HG03095 (cell line): ENCODE measurements around the gene APOA1.
"Not testable (repeated sequence)": the region's sequence is repeated elsewhere in the genome, so short reads cannot be mapped to it uniquely, and the experiment has no call there.

Source experiments
- ATAC-seq: cut with Tn5 transposase; IDR thresholded peaks from one replicate; pipeline ENCODE4 v1.9.1; 2021; ENCODE audit warnings: moderate library complexity; ENCODE audit not compliant: unreplicated experiment

APOA1 gene

GRCh38 chr11:116835042-116835772 is 2.2 kb downstream of the APOA1 start:
- peak; percentile 21 for ATAC-seq

- not testable (repeated sequence) for ATAC-seq
These were observed 2.8 kb downstream of the APOA1 start for GRCh38 chr11:116834535-116835041.

GRCh38 chr11:116833816-116834534 is 3.4 kb downstream of the APOA1 start:
- no peak for ATAC-seq

GRCh38 chr11:116833491-116833815 is 4.0 kb downstream of the APOA1 start:
- no peak for ATAC-seq

DNA sequence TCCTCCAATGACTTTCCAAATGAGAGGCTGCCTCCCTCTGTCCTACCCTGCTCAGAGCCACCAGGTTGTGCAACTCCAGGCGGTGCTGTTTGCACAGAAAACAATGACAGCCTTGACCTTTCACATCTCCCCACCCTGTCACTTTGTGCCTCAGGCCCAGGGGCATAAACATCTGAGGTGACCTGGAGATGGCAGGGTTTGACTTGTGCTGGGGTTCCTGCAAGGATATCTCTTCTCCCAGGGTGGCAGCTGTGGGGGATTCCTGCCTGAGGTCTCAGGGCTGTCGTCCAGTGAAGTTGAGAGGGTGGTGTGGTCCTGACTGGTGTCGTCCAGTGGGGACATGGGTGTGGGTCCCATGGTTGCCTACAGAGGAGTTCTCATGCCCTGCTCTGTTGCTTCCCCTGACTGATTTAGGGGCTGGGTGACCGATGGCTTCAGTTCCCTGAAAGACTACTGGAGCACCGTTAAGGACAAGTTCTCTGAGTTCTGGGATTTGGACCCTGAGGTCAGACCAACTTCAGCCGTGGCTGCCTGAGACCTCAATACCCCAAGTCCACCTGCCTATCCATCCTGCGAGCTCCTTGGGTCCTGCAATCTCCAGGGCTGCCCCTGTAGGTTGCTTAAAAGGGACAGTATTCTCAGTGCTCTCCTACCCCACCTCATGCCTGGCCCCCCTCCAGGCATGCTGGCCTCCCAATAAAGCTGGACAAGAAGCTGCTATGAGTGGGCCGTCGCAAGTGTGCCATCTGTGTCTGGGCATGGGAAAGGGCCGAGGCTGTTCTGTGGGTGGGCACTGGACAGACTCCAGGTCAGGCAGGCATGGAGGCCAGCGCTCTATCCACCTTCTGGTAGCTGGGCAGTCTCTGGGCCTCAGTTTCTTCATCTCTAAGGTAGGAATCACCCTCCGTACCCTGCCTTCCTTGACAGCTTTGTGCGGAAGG is 4.8 kb downstream of the APOA1 start:
- no peak for ATAC-seq

- no peak for ATAC-seq
These were observed 5.6 kb downstream of the APOA1 start for GRCh38 chr11:116831790-116832349.

- ATAC-seq: no peak
These were observed 7.1 kb downstream of the APOA1 start for GRCh38 chr11:116830184-116830912.

DNA sequence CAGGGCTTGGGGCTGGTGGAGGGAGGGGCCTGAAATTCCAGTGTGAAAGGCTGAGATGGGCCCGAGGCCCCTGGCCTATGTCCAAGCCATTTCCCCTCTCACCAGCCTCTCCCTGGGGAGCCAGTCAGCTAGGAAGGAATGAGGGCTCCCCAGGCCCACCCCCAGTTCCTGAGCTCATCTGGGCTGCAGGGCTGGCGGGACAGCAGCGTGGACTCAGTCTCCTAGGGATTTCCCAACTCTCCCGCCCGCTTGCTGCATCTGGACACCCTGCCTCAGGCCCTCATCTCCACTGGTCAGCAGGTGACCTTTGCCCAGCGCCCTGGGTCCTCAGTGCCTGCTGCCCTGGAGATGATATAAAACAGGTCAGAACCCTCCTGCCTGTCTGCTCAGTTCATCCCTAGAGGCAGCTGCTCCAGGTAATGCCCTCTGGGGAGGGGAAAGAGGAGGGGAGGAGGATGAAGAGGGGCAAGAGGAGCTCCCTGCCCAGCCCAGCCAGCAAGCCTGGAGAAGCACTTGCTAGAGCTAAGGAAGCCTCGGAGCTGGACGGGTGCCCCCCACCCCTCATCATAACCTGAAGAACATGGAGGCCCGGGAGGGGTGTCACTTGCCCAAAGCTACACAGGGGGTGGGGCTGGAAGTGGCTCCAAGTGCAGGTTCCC is 7.8 kb downstream of the APOA1 start, which contains the start of gene APOC3:
APOC3 (plus strand) TSS at position 383 of the 659 bp plus-strand sequence. CDS start 676 bp downstream, outside the sequence.
- no peak for ATAC-seq

DNA sequence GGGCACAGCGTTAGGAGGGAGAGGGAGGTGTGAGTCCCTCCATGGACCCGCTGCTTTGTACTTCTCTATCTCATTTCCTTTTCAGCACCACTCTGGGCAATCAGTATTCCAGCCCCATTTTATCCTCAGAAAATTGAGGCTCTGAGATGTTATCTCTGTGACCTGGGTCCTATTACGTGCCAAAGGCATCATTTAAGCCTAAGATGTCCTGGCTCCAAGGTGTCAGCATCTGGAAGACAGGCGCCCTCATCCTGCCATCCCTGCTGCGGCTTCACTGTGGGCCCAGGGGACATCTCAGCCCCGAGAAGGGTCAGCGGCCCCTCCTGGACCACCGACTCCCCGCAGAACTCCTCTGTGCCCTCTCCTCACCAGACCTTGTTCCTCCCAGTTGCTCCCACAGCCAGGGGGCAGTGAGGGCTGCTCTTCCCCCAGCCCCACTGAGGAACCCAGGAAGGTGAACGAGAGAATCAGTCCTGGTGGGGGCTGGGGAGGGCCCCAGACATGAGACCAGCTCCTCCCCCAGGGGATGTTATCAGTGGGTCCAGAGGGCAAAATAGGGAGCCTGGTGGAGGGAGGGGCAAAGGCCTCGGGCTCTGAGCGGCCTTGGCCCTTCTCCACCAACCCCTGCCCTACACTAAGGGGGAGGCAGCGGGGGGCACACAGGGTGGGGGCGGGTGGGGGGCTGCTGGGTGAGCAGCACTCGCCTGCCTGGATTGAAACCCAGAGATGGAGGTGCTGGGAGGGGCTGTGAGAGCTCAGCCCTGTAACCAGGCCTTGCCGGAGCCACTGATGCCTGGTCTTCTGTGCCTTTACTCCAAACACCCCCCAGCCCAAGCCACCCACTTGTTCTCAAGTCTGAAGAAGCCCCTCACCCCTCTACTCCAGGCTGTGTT is 8.5 kb downstream of the APOA1 start:
- ATAC-seq: no peak

- ATAC-seq: no peak
These were observed 10.0 kb downstream of the APOA1 start for GRCh38 chr11:116827461-116827860.

GRCh38 chr11:116826751-116827431 is 10.5 kb downstream of the APOA1 start:
- ATAC-seq: no peak

- ATAC-seq: no peak
These were observed 11.3 kb downstream of the APOA1 start for GRCh38 chr11:116825854-116826750.

GRCh38 chr11:116825434-116825833 is 12.0 kb downstream of the APOA1 start:
- no peak for ATAC-seq

- ATAC-seq: no peak
These were observed 14.2 kb downstream of the APOA1 start, which contains the start of gene APOA4 for GRCh38 chr11:116823031-116823843. Gene APOA4 (minus strand): TSS chr11:116823304. CDS start chr11:116823191, 113 bp downstream.

- no peak for ATAC-seq
These were observed 14.8 kb downstream of the APOA1 start for GRCh38 chr11:116822575-116822974.
